Measurements from ENCODE around the gene MRGPRF. TPM values are rescaled to one million over a fixed set of nuclear protein-coding genes. Genes with fewer than 3 reads are reported as not detected.

MRGPRF gene
- total RNA-seq, 1 donor from 2014 or later: 13.2 TPM

- Histone ChIP-seq H3K9me3 (no peaks in the 10 kb centered on the region), H3K27ac (peak overlapping the region; percentile 78), H3K27me3 (peaks cover 31% of the 10 kb centered on the region), H3K36me3 (no peaks in the 10 kb centered on the region), H3K4me1 (peaks cover 38% of the 10 kb centered on the region), H3K4me3 (peak overlapping the region; percentile 54)
- no peak for TF ChIP-seq CTCF (IDR thresholded peaks at IDR 0.05)
- intact Hi-C loops (cut with DNase I): no loop called here
- ATAC-seq (no peak), DNase-seq (no peak)
Observed at GRCh38 chr11:69011624-69012091, 1.4 kb downstream of the MRGPRF start.

GRCh38 chr11:69010964-69011623 lies 2.0 kb downstream of the MRGPRF start:
- H3K9me3 ChIP-seq: no peaks in the 10 kb centered on the region
- intact Hi-C loops (cut with DNase I): no loop called here
- peak overlapping the region; percentile 78 for H3K27ac ChIP-seq
- DNase-seq (peak; percentile 81), ATAC-seq (peak; percentile 73)
- no peaks in the 10 kb centered on the region for H3K36me3 ChIP-seq
- peaks cover 31% of the 10 kb centered on the region for H3K27me3 ChIP-seq
- peak overlapping the region; percentile 54 for H3K4me3 ChIP-seq
- no peak for TF ChIP-seq CTCF (IDR thresholded peaks at IDR 0.05)
- peaks cover 38% of the 10 kb centered on the region for H3K4me1 ChIP-seq

- peaks cover 31% of the 10 kb centered on the region for H3K27me3 ChIP-seq
- H3K4me3 ChIP-seq: peak overlapping the region; percentile 54
- H3K36me3 ChIP-seq: no peaks in the 10 kb centered on the region
- peaks cover 38% of the 10 kb centered on the region for H3K4me1 ChIP-seq
- ATAC-seq: no peak
- intact Hi-C loops (cut with DNase I): no loop called here
- peak overlapping the region; percentile 7 for H3K27ac ChIP-seq
- no peaks in the 10 kb centered on the region for H3K9me3 ChIP-seq
- no peak for TF ChIP-seq CTCF (IDR thresholded peaks at IDR 0.05)
- peak; percentile 35 for DNase-seq
Observed at GRCh38 chr11:69010361-69010891, 2.6 kb downstream of the MRGPRF start.

GRCh38 chr11:69009441-69010211 lies 3.4 kb downstream of the MRGPRF start:
- Histone ChIP-seq H3K9me3 (no peaks in the 10 kb centered on the region), H3K36me3 (peaks cover 4% of the 10 kb centered on the region), H3K27ac (peak overlapping the region; percentile 7), H3K4me1 (peaks cover 34% of the 10 kb centered on the region), H3K27me3 (peaks cover 31% of the 10 kb centered on the region), H3K4me3 (peak overlapping the region; percentile 54)
- no peak for ATAC-seq
- TF ChIP-seq CTCF (IDR thresholded peaks at IDR 0.05): no peak
- DNase-seq: peak; percentile 57
- intact Hi-C loops (cut with DNase I): no loop called here

GRCh38 chr11:69008737-69009440 lies 4.2 kb downstream of the MRGPRF start:
- Histone ChIP-seq H3K27ac (peak overlapping the region; percentile 55), H3K9me3 (no peaks in the 10 kb centered on the region), H3K4me1 (peaks cover 27% of the 10 kb centered on the region), H3K36me3 (peaks cover 4% of the 10 kb centered on the region), H3K4me3 (no peak overlapping the region), H3K27me3 (peaks cover 31% of the 10 kb centered on the region)
- intact Hi-C loops (cut with DNase I): no loop called here
- DNase-seq (peak; percentile 69), ATAC-seq (peak; percentile 22)
- no peak for TF ChIP-seq CTCF (IDR thresholded peaks at IDR 0.05)
